DND-41 (cell line): Measurements from ENCODE around the gene MEIS1.

ENCODE experiments used
- ATAC-seq: fragments of 200-7000 bp; cut with Tn5 transposase; 3 replicates; pipeline ENCODE4 v1.9.1; 2021; ENCODE audit warnings: low read depth; ENCODE audit not compliant: insufficient read depth
- DNase-seq: peaks from one replicate; pipeline ENCODE4 v3.0.0-alpha.2; 2020
- H2AFZ ChIP-seq: 2 replicates; pipeline ENCODE4 v1.6.0; 2012; ENCODE audit warnings: low read depth, low read length
- H3K27ac ChIP-seq: 2 replicates; pipeline ENCODE4 v1.5.1; 2012; ENCODE audit warnings: low read length, inconsistent platforms
- H3K27me3 ChIP-seq: fragments of 200-600 bp; sonication (generic); 2 replicates; pipeline ENCODE4 v1.6.0; 2012; ENCODE audit warnings: low read length, mild to moderate bottlenecking, inconsistent platforms; ENCODE audit not compliant: insufficient read depth, poor library complexity
- H3K36me3 ChIP-seq: 2 replicates; pipeline ENCODE4 v1.5.1; 2012; ENCODE audit warnings: low read length, inconsistent platforms; ENCODE audit not compliant: insufficient read depth
- H3K4me1 ChIP-seq: 2 replicates; pipeline ENCODE4 v1.5.1; 2012; ENCODE audit warnings: mild to moderate bottlenecking, low read length; ENCODE audit not compliant: insufficient read depth
- H3K4me2 ChIP-seq: 2 replicates; pipeline ENCODE4 v1.6.0; 2012; ENCODE audit warnings: mild to moderate bottlenecking, moderate library complexity, low read length, inconsistent platforms; ENCODE audit not compliant: insufficient read depth
- H3K4me3 ChIP-seq, 2 experiments: fragments of 200-600 bp in 1 of 2; shearing (Covaris generic) in 1 of 2; 2 replicates each; pipeline ENCODE4 v1.5.1; 2012 to 2016; ENCODE audit warnings: inconsistent platforms in 2 of 2, low read length in 2 of 2, mild to moderate bottlenecking in 2 of 2, low read depth in 1 of 2, moderate library complexity in 1 of 2
- H3K79me2 ChIP-seq: 2 replicates; pipeline ENCODE4 v1.6.0; 2012; ENCODE audit warnings: low read length, inconsistent platforms; ENCODE audit not compliant: insufficient read depth
- H3K9ac ChIP-seq: 2 replicates; pipeline ENCODE4 v1.6.0; 2012; ENCODE audit warnings: low read depth, mild to moderate bottlenecking, inconsistent platforms, low read length, moderate library complexity
- H3K9me3 ChIP-seq: 2 replicates; pipeline ENCODE4 v1.5.1; 2012; ENCODE audit warnings: low read length, moderate library complexity, mild to moderate bottlenecking, inconsistent platforms; ENCODE audit not compliant: insufficient read depth, severe bottlenecking
- H4K20me1 ChIP-seq: 2 replicates; pipeline ENCODE4 v1.6.0; 2012; ENCODE audit warnings: low read length; ENCODE audit not compliant: insufficient read depth
- CTCF ChIP-seq: IDR thresholded peaks from 2 replicates; pipeline ENCODE4 v1.5.1; 2012; ENCODE audit warnings: borderline replicate concordance, low read length, moderate library complexity, mild to moderate bottlenecking; ENCODE audit not compliant: poor library complexity, severe bottlenecking; ENCODE audit errors: extremely low read depth
- EZH2 ChIP-seq: IDR thresholded peaks from 3 replicates; pipeline ENCODE4 v1.6.1; 2012; ENCODE audit warnings: borderline replicate concordance, low read depth, mild to moderate bottlenecking, moderate library complexity, low read length, inconsistent platforms; ENCODE audit not compliant: severe bottlenecking

MEIS1 gene

GRCh38 chr2:66534461-66534860 lies 99.5 kb downstream of the MEIS1 start:
- Histone ChIP-seq H3K4me1 (no peaks in the 10 kb centered on the region), H3K27ac (no peak overlapping the region), H3K36me3 (no peaks in the 10 kb centered on the region), H2AFZ (no peak overlapping the region), H3K9me3 (no peaks in the 10 kb centered on the region), H3K79me2 (no peaks in the 10 kb centered on the region), H3K4me3 (no peak overlapping the region), H3K9ac (no peak overlapping the region), H3K27me3 (no peaks in the 10 kb centered on the region), H3K4me2 (no peak overlapping the region), H4K20me1 (no peaks in the 10 kb centered on the region)
- no peak for ATAC-seq
- DNase-seq, result no peak
- TF ChIP-seq CTCF (no peak), EZH2 (no peak)

GRCh38 chr2:66535574-66536289 lies 100.8 kb downstream of the MEIS1 start:
- H3K27me3 ChIP-seq, result no peaks in the 10 kb centered on the region
- H3K4me1 ChIP-seq, result no peaks in the 10 kb centered on the region
- TF ChIP-seq EZH2 (no peak), CTCF (no peak)
- DNase-seq (no peak), ATAC-seq (no peak)
- no peak overlapping the region for H3K4me3 ChIP-seq
- H3K36me3 ChIP-seq, result no peaks in the 10 kb centered on the region
- H3K4me2 ChIP-seq, result no peak overlapping the region
- H3K27ac ChIP-seq, result no peak overlapping the region
- no peaks in the 10 kb centered on the region for H4K20me1 ChIP-seq
- no peaks in the 10 kb centered on the region for H3K9me3 ChIP-seq
- no peak overlapping the region for H3K9ac ChIP-seq
- no peak overlapping the region for H2AFZ ChIP-seq
- H3K79me2 ChIP-seq, result no peaks in the 10 kb centered on the region

- H3K27me3 ChIP-seq, result no peaks in the 10 kb centered on the region
- H3K4me1 ChIP-seq, result no peaks in the 10 kb centered on the region
- H3K4me2 ChIP-seq, result no peak overlapping the region
- TF ChIP-seq EZH2, result no peak
- no peak for TF ChIP-seq CTCF
- no peak for ATAC-seq
- H4K20me1 ChIP-seq, result no peaks in the 10 kb centered on the region
- no peaks in the 10 kb centered on the region for H3K9me3 ChIP-seq
- no peak overlapping the region for H3K27ac ChIP-seq
- DNase-seq, result no peak
- H3K4me3 ChIP-seq, result no peak overlapping the region
- H3K79me2 ChIP-seq, result no peaks in the 10 kb centered on the region
- no peak overlapping the region for H3K9ac ChIP-seq
- no peaks in the 10 kb centered on the region for H3K36me3 ChIP-seq
- H2AFZ ChIP-seq, result no peak overlapping the region
These were observed 101.4 kb downstream of the MEIS1 start for GRCh38 chr2:66536290-66536673.
